GM23338 (cell line): ENCODE data around the gene ZNF385C. TPM values are rescaled to one million over a fixed set of nuclear protein-coding genes. Genes with fewer than 3 reads are reported as not detected.

Source experiments
- ATAC-seq: fragments of 200-7000 bp; cut with Tn5 transposase; 3 replicates; pipeline ENCODE4 v1.9.1; 2020
- DNase-seq: peaks from one replicate; pipeline ENCODE4 v3.0.0-alpha.2; 2015; ENCODE audit warnings: low spot score
- H2AFZ ChIP-seq: fragments of 200-600 bp; sonication (generic); 2 replicates; pipeline ENCODE4 v1.8.0; 2016; ENCODE audit warnings: antibody characterized with exemption, mild to moderate bottlenecking, moderate library complexity
- H3F3A ChIP-seq: fragments of 200-600 bp; sonication (generic); replicated peaks from 2 replicates; pipeline ENCODE4 v1.8.0; 2017; ENCODE audit warnings: antibody characterized with exemption, mixed run types, low read depth
- H3K27ac ChIP-seq: fragments of 200-600 bp; sonication (generic); 2 replicates; pipeline ENCODE4 v1.6.1; 2016; ENCODE audit warnings: low read depth
- H3K27me3 ChIP-seq: fragments of 200-600 bp; sonication (generic); 2 replicates; pipeline ENCODE4 v1.8.0; 2016; ENCODE audit warnings: mild to moderate bottlenecking, mixed run types, moderate library complexity; ENCODE audit not compliant: insufficient read depth
- H3K36me3 ChIP-seq: fragments of 200-600 bp; sonication (generic); 2 replicates; pipeline ENCODE4 v1.8.0; 2016; ENCODE audit warnings: mild to moderate bottlenecking; ENCODE audit not compliant: insufficient read depth
- H3K4me1 ChIP-seq: fragments of 200-600 bp; sonication (generic); 2 replicates; pipeline ENCODE4 v1.8.0; 2016; ENCODE audit warnings: mild to moderate bottlenecking, moderate library complexity; ENCODE audit not compliant: insufficient read depth
- H3K4me2 ChIP-seq: fragments of 200-600 bp; sonication (generic); 2 replicates; pipeline ENCODE4 v1.7.1; 2017; ENCODE audit warnings: mixed run types
- H3K4me3 ChIP-seq: fragments of 200-600 bp; sonication (generic); 2 replicates; pipeline ENCODE4 v1.6.1; 2016; ENCODE audit warnings: mixed run types
- H3K79me2 ChIP-seq: fragments of 200-600 bp; sonication (generic); replicated peaks from 2 replicates; pipeline ENCODE4 v1.8.0; 2017; ENCODE audit warnings: mild to moderate bottlenecking; ENCODE audit not compliant: insufficient read depth
- H3K9me2 ChIP-seq: fragments of 200-600 bp; sonication (generic); 2 replicates; pipeline ENCODE4 v1.8.0; 2017; ENCODE audit not compliant: insufficient read depth
- H4K20me1 ChIP-seq: fragments of 200-600 bp; sonication (generic); replicated peaks from 2 replicates; pipeline ENCODE4 v1.8.0; 2017; ENCODE audit warnings: mild to moderate bottlenecking; ENCODE audit not compliant: insufficient read depth
- H3K27ac Mint-ChIP-seq: 2 replicates; pipeline ENCODE4 v1.8.0; 2020; ENCODE audit warnings: inconsistent platforms, mild to moderate bottlenecking, moderate library complexity, mixed read lengths
- H3K27me3 Mint-ChIP-seq: 3 replicates; pipeline ENCODE4 v1.8.0; 2022; ENCODE audit warnings: low read depth, mild to moderate bottlenecking, moderate library complexity, mixed read lengths, inconsistent platforms; ENCODE audit not compliant: insufficient read depth, poor library complexity
- H3K36me3 Mint-ChIP-seq: 3 replicates; pipeline ENCODE4 v1.8.0; 2021; ENCODE audit warnings: low read depth, mild to moderate bottlenecking, inconsistent platforms, moderate library complexity, mixed read lengths
- H3K4me1 Mint-ChIP-seq: 3 replicates; pipeline ENCODE4 v1.8.0; 2020; ENCODE audit warnings: mild to moderate bottlenecking, inconsistent platforms, mixed read lengths
- H3K4me3 Mint-ChIP-seq: 3 replicates; pipeline ENCODE4 v1.8.0; 2021; ENCODE audit warnings: moderate library complexity, mild to moderate bottlenecking, inconsistent platforms, mixed read lengths
- H3K9me3 Mint-ChIP-seq: 3 replicates; pipeline ENCODE4 v1.8.0; 2020; ENCODE audit warnings: moderate library complexity, mild to moderate bottlenecking, inconsistent platforms, mixed read lengths
- CREB1 ChIP-seq: fragments of 250-450 bp; sonication (Bioruptor Pico); IDR thresholded peaks from 2 replicates; pipeline ENCODE4 v1.5.0; 2020; ENCODE audit warnings: low read depth, mild to moderate bottlenecking, moderate library complexity
- CTCF ChIP-seq, 2 experiments: fragments of 200-600 bp in 1 of 2; sonication (generic) in 1 of 2; conservative IDR thresholded peaks; 2 replicates each; pipeline versions ENCODE4 v1.5.1 to v1.6.1; 2016 to 2017; ENCODE audit warnings: antibody characterized with exemption in 2 of 2, low read depth in 2 of 2, mild to moderate bottlenecking in 2 of 2, moderate library complexity in 1 of 2
- ETS1 ChIP-seq: IDR thresholded peaks from 2 replicates; pipeline ENCODE4 v1.6.1; 2016; ENCODE audit warnings: antibody characterized with exemption
- EZH2phosphoT487 ChIP-seq: fragments of 200-600 bp; sonication (generic); IDR thresholded peaks from one replicate; pipeline ENCODE4 v1.8.1; 2018; ENCODE audit warnings: antibody characterized with exemption; ENCODE audit not compliant: unreplicated experiment
- POLR2AphosphoS5 ChIP-seq: IDR thresholded peaks from 2 replicates; pipeline ENCODE4 v1.6.1; 2016; ENCODE audit warnings: antibody characterized with exemption, low read depth
- REST ChIP-seq: IDR thresholded peaks from one replicate; pipeline ENCODE4 v1.6.1; 2018; ENCODE audit warnings: antibody characterized with exemption; ENCODE audit not compliant: unreplicated experiment
- STAT1 ChIP-seq: IDR thresholded peaks from one replicate; pipeline ENCODE4 v1.6.1; 2016; ENCODE audit warnings: antibody characterized with exemption; ENCODE audit not compliant: unreplicated experiment
- ZNF114 ChIP-seq: fragments of 250-450 bp; sonication (Bioruptor Pico); IDR thresholded peaks from 2 replicates; pipeline ENCODE4 v1.5.0; 2020; ENCODE audit warnings: mild to moderate bottlenecking, moderate library complexity
- ZNF462 ChIP-seq: fragments of 250-450 bp; sonication (Bioruptor Pico); IDR thresholded peaks from 2 replicates; pipeline ENCODE4 v1.5.0; 2020; ENCODE audit warnings: mild to moderate bottlenecking, moderate library complexity
- polyA plus RNA-seq: library from polyadenylated mRNA; unstranded; fragments of >200 nt; fragmentation: Nextera tagmentation; extraction: Ambion mirVana; gene quantifications from 2 replicates; pipeline ENCODE4 v1.2.1, GENCODE V29; 2016
- total RNA-seq: library from RNA; depleted of rRNA; stranded (reverse); fragments of >200 nt; shearing (Covaris generic); gene quantifications from 2 replicates; pipeline ENCODE4 v1.2.3, GENCODE V29; 2014

ZNF385C gene
- total and polyA plus RNA-seq, 2 experiments from 2014 or later: 1.9 to 3.1 TPM

- TF ChIP-seq CTCF (conservative IDR thresholded peaks at IDR 0.05; ENCODE audit: low read depth in 2 of 2): no peak
Measured at GRCh38 chr17:42059815-42060214, 38.5 kb downstream of the ZNF385C start (continued).

GRCh38 chr17:42058063-42058462 lies 40.2 kb downstream of the ZNF385C start:
- H3K36me3 ChIP-seq: no peaks in the 10 kb centered on the region
- no peak for DNase-seq

More at GRCh38 chr17:42058063-42058462, 40.2 kb downstream of the ZNF385C start:
- Histone ChIP-seq H4K20me1 (no peaks in the 10 kb centered on the region), H3K9me2 (no peaks in the 10 kb centered on the region), H3F3A (no peaks in the 10 kb centered on the region), H3K4me2 (no peak overlapping the region), H2AFZ (no peak overlapping the region), H3K27me3 (no peaks in the 10 kb centered on the region), H3K4me3 (no peak overlapping the region), H3K4me1 (peaks cover 26% of the 10 kb centered on the region), H3K27ac (no peak overlapping the region), H3K79me2 (no peaks in the 10 kb centered on the region)
- no peak overlapping the region for H3K4me3 Mint-ChIP-seq
- H3K9me3 Mint-ChIP-seq: no peaks in the 10 kb centered on the region
- H3K27ac Mint-ChIP-seq: no peak overlapping the region
- H3K27me3 Mint-ChIP-seq: peaks cover 20% of the 10 kb centered on the region
- TF ChIP-seq STAT1 (no peak), ZNF462 (no peak), CTCF (conservative IDR thresholded peaks at IDR 0.05; ENCODE audit: low read depth in 2 of 2) (no peak), EZH2phosphoT487 (no peak), ETS1 (no peak), CREB1 (no peak), ZNF114 (no peak), POLR2AphosphoS5 (no peak), REST (no peak)
- peaks cover 43% of the 10 kb centered on the region for H3K4me1 Mint-ChIP-seq
- no peak for ATAC-seq
- no peaks in the 10 kb centered on the region; the same call in 2 of the 3 replicates for H3K36me3 Mint-ChIP-seq
